ENCODE data around the gene RSAD2. TPM values are rescaled to one million over a fixed set of nuclear protein-coding genes. Genes with fewer than 3 reads are reported as not detected.

The RSAD2 gene
- total and polyA plus RNA-seq, 2 experiments from 2014 or later: 1.1 to 1.3 TPM

GRCh38 chr2:6917071-6917760, 39.6 kb downstream of the RSAD2 start, which contains the start of gene RNF144A:
RNF144A (plus strand) TSS chr2:6917412; CDS start chr2:6996927, 79,515 bp downstream.
- 2% methylated on average over 66 of the region's 90 CpGs for WGBS (ENCODE audit: low lambda C conversion rate, missing lambda C conversion rate)
- H3K27ac ChIP-seq: no peak within 1 kb of the TSS
- TF ChIP-seq EZH2phosphoT487 (IDR thresholded peaks at IDR 0.05; ENCODE audit: low read depth, severe bottlenecking, unreplicated experiment): no peak
- no peak for TF ChIP-seq EZH2 (IDR thresholded peaks at IDR 0.05; ENCODE audit: borderline replicate concordance)
- TF ChIP-seq CTCF (IDR thresholded peaks at IDR 0.05; ENCODE audit: poor library complexity): peak; percentile 51

GRCh38 chr2:6917761-6918421, 40.3 kb downstream of the RSAD2 start:
- Histone ChIP-seq H3K9me2 (replicated peaks; ENCODE audit: insufficient read depth) (no peaks in the 10 kb centered on the region), H3K27ac (no peak overlapping the region), H4K20me1 (ENCODE audit: insufficient read depth, poor library complexity, severe bottlenecking) (no peaks in the 10 kb centered on the region), H3K79me2 (peaks cover 17% of the 10 kb centered on the region), H2AFZ (peak overlapping the region; percentile 83), H3K36me3 (replicated peaks; ENCODE audit: insufficient read depth, low read depth) (no peaks in the 10 kb centered on the region), H3K4me2 (peak overlapping the region; percentile 97), H3K4me3 (peak overlapping the region; percentile 91), H3K27me3 (no peaks in the 10 kb centered on the region), H3K4me1 (ENCODE audit: insufficient read depth) (peaks cover 11% of the 10 kb centered on the region), H3K9me3 (ENCODE audit: low read depth) (no peaks in the 10 kb centered on the region)
- peak; percentile 36 for DNase-seq (ENCODE audit: low spot score)
- WGBS (ENCODE audit: low lambda C conversion rate, missing lambda C conversion rate): 1% methylated on average over 32 of the region's 68 CpGs
- TF ChIP-seq EZH2 (IDR thresholded peaks at IDR 0.05; ENCODE audit: borderline replicate concordance) (no peak), CTCF (IDR thresholded peaks at IDR 0.05; ENCODE audit: poor library complexity) (no peak), EZH2phosphoT487 (IDR thresholded peaks at IDR 0.05; ENCODE audit: low read depth, severe bottlenecking, unreplicated experiment) (no peak)

More at GRCh38 chr2:6917071-6917760, 39.6 kb downstream of the RSAD2 start, which contains the start of gene RNF144A:
- Histone ChIP-seq H4K20me1 (ENCODE audit: insufficient read depth, poor library complexity, severe bottlenecking) (no peaks in the 10 kb centered on the region), H3K27me3 (no peaks in the 10 kb centered on the region), H2AFZ (peak within 1 kb of the TSS; percentile 83), H3K4me3 (peak within 1 kb of the TSS; percentile 91), H3K9me3 (ENCODE audit: low read depth) (no peaks in the 10 kb centered on the region), H3K79me2 (peaks cover 17% of the 10 kb centered on the region), H3K4me1 (ENCODE audit: insufficient read depth) (peaks cover 11% of the 10 kb centered on the region), H3K4me2 (peak within 1 kb of the TSS; percentile 97), H3K9me2 (replicated peaks; ENCODE audit: insufficient read depth) (no peaks in the 10 kb centered on the region), H3K36me3 (replicated peaks; ENCODE audit: insufficient read depth, low read depth) (no peaks in the 10 kb centered on the region)
- DNase-seq (ENCODE audit: low spot score): peak; percentile 87

GRCh38 chr2:6919901-6920742, 42.5 kb downstream of the RSAD2 start:
- Histone ChIP-seq H3K4me3 (no peak overlapping the region), H3K27ac (no peak overlapping the region), H4K20me1 (ENCODE audit: insufficient read depth, poor library complexity, severe bottlenecking) (no peaks in the 10 kb centered on the region), H3K4me2 (no peak overlapping the region), H3K79me2 (peaks cover 35% of the 10 kb centered on the region), H3K9me2 (replicated peaks; ENCODE audit: insufficient read depth) (no peaks in the 10 kb centered on the region), H3K4me1 (ENCODE audit: insufficient read depth) (peaks cover 11% of the 10 kb centered on the region), H2AFZ (no peak overlapping the region), H3K36me3 (replicated peaks; ENCODE audit: insufficient read depth, low read depth) (no peaks in the 10 kb centered on the region), H3K27me3 (no peaks in the 10 kb centered on the region), H3K9me3 (ENCODE audit: low read depth) (no peaks in the 10 kb centered on the region)
- TF ChIP-seq CTCF (IDR thresholded peaks at IDR 0.05; ENCODE audit: poor library complexity) (no peak), EZH2 (IDR thresholded peaks at IDR 0.05; ENCODE audit: borderline replicate concordance) (no peak), EZH2phosphoT487 (IDR thresholded peaks at IDR 0.05; ENCODE audit: low read depth, severe bottlenecking, unreplicated experiment) (no peak)
- DNase-seq (ENCODE audit: low spot score): no peak
- WGBS (ENCODE audit: low lambda C conversion rate, missing lambda C conversion rate): 80% methylated on average over 12 of the region's 12 CpGs

All from hepatocyte (in vitro differentiated cells).